Cardiac muscle cell (in vitro differentiated cells and primary cell): Measurements from ENCODE around the gene EME2. TPM values are rescaled to one million over a fixed set of nuclear protein-coding genes. Genes with fewer than 3 reads are reported as not detected.

Experiments used
- DNase-seq, 2 donors: peaks; one replicate each; pipeline versions ENCODE4 v3.0.0 to v3.0.0-alpha.2; 2010 to 2017; ENCODE audit warnings: low read depth in 1 of 2, low spot score in 1 of 2
- H3K27ac ChIP-seq: fragments of 200-600 bp; sonication (generic); 2 replicates; pipeline ENCODE4 v1.5.1; 2016
- H3K27me3 ChIP-seq: fragments of 200-600 bp; sonication (generic); 2 replicates; pipeline ENCODE4 v1.6.0; 2016; ENCODE audit warnings: control low read depth
- H3K36me3 ChIP-seq: fragments of 200-600 bp; sonication (generic); 2 replicates; pipeline ENCODE4 v1.5.1; 2016; ENCODE audit warnings: control low read depth
- H3K4me1 ChIP-seq: fragments of 200-600 bp; sonication (generic); 2 replicates; pipeline ENCODE4 v1.8.1; 2017; ENCODE audit warnings: low read depth, mild to moderate bottlenecking, mixed run types
- H3K4me3 ChIP-seq: fragments of 200-600 bp; sonication (generic); 2 replicates; pipeline ENCODE4 v1.5.1; 2016; ENCODE audit warnings: mild to moderate bottlenecking
- H3K9me3 ChIP-seq: fragments of 200-600 bp; sonication (generic); 2 replicates; pipeline ENCODE4 v1.5.1; 2017; ENCODE audit warnings: low read depth, mild to moderate bottlenecking, control low read depth
- polyA plus RNA-seq: library from polyadenylated mRNA; unstranded; fragments of >200 nt; fragmentation: Nextera tagmentation; extraction: Ambion mirVana; gene quantifications from 2 replicates; pipeline ENCODE4 v1.2.1, GENCODE V29; 2016
- total RNA-seq: library from RNA; depleted of rRNA; stranded (reverse); fragments of >200 nt; gene quantifications from 2 replicates; pipeline ENCODE4 v1.2.3, GENCODE V29; 2016
- TF ChIP-seq, protein P1 (sequence below): IDR thresholded peaks from 2 replicates; pipeline ENCODE4 v1.5.1; 2012; ENCODE audit warnings: low read depth, mild to moderate bottlenecking, low read length

EME2 gene
- total and polyA plus RNA-seq, 2 experiments from 2014 or later = 18.7 to 19.3 TPM

- Histone ChIP-seq H3K36me3 (no peaks in the 10 kb centered on the region), H3K27ac (no peak overlapping the region), H3K4me3 (no peak overlapping the region), H3K9me3 (no peaks in the 10 kb centered on the region), H3K4me1 (peaks cover 7% of the 10 kb centered on the region), H3K27me3 (no peaks in the 10 kb centered on the region)
- TF ChIP-seq, protein P1, sequence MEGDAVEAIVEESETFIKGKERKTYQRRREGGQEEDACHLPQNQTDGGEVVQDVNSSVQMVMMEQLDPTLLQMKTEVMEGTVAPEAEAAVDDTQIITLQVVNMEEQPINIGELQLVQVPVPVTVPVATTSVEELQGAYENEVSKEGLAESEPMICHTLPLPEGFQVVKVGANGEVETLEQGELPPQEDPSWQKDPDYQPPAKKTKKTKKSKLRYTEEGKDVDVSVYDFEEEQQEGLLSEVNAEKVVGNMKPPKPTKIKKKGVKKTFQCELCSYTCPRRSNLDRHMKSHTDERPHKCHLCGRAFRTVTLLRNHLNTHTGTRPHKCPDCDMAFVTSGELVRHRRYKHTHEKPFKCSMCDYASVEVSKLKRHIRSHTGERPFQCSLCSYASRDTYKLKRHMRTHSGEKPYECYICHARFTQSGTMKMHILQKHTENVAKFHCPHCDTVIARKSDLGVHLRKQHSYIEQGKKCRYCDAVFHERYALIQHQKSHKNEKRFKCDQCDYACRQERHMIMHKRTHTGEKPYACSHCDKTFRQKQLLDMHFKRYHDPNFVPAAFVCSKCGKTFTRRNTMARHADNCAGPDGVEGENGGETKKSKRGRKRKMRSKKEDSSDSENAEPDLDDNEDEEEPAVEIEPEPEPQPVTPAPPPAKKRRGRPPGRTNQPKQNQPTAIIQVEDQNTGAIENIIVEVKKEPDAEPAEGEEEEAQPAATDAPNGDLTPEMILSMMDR = no peak
- DNase-seq = no peak
Measured at GRCh38 chr16:1778200-1779179, 5.9 kb downstream of the EME2 start.

GRCh38 chr16:1779234-1779701, 6.7 kb downstream of the EME2 start:
- H3K27me3 ChIP-seq = no peaks in the 10 kb centered on the region
- H3K4me1 ChIP-seq = peaks cover 3% of the 10 kb centered on the region
- H3K4me3 ChIP-seq = no peak overlapping the region
- no peak overlapping the region for H3K27ac ChIP-seq
- no peak for DNase-seq
- TF ChIP-seq, protein P1 = no peak
- no peaks in the 10 kb centered on the region for H3K9me3 ChIP-seq
- H3K36me3 ChIP-seq = no peaks in the 10 kb centered on the region

- no peaks in the 10 kb centered on the region for H3K36me3 ChIP-seq
- no peaks in the 10 kb centered on the region for H3K9me3 ChIP-seq
- no peak overlapping the region for H3K27ac ChIP-seq
- H3K4me3 ChIP-seq = no peak overlapping the region
- no peaks in the 10 kb centered on the region for H3K27me3 ChIP-seq
- H3K4me1 ChIP-seq = no peaks in the 10 kb centered on the region
- DNase-seq = no peak
- TF ChIP-seq, protein P1 = no peak
Measured at GRCh38 chr16:1779741-1780676, 7.4 kb downstream of the EME2 start.

GRCh38 chr16:1780677-1781072, 8.1 kb downstream of the EME2 start:
- Histone ChIP-seq H3K4me3 (no peak overlapping the region), H3K27me3 (no peaks in the 10 kb centered on the region), H3K4me1 (no peaks in the 10 kb centered on the region), H3K36me3 (no peaks in the 10 kb centered on the region), H3K9me3 (no peaks in the 10 kb centered on the region), H3K27ac (no peak overlapping the region)
- DNase-seq = no peak
- TF ChIP-seq, protein P1 = no peak

- Histone ChIP-seq H3K27me3 (no peaks in the 10 kb centered on the region), H3K36me3 (no peaks in the 10 kb centered on the region), H3K27ac (peak overlapping the region; percentile 83), H3K9me3 (no peaks in the 10 kb centered on the region), H3K4me1 (no peaks in the 10 kb centered on the region), H3K4me3 (peak overlapping the region; percentile 79)
- TF ChIP-seq, protein P1 = no peak
- DNase-seq = no peak
Measured at GRCh38 chr16:1781254-1781653, 8.6 kb downstream of the EME2 start.
